SIG-M5 (cell line): Measurements from ENCODE around the gene ZC3H18.

Experiments
- DNase-seq: peaks from one replicate; lab custom pipeline; 2025; lab: John Stamatoyannopoulos, UW

Gene ZC3H18

GRCh38 chr16:88678224-88678979 lies 108.2 kb downstream of the ZC3H18 start:
- DNase-seq = no peak

DNA sequence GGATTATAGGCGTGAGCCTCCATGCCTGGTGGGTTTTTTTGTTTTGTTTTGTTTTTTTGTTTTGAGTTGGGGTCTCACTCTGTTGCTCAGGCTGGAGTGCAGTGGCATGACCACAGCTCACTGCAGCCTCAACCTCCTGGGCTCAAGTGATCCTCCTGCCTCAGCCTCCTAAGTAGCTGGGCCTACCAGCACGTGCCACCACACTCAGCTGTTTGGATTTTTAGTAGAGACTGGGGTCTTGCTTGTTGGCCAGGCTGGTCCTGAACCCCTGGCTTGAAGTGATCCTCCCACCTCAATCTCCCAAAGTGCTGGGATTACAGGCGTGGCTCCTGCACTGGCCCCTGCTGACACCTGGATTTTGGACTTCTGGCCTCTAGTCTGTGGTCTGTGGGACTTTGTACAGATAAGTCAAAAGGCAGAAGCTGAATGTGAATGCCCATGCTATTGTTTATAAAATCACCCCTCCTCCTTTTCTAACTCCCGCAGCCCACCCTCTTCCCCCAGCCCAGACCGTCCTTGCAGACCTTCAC lies 110.4 kb downstream of the ZC3H18 start:
- DNase-seq = no peak

- DNase-seq = no peak
These were observed 111.0 kb downstream of the ZC3H18 start for GRCh38 chr16:88681084-88681680.
